ENCODE measurements around the gene KIR2DL1.

KIR2DL1 gene

GRCh38 chr19:54795758-54796157 is 26.2 kb downstream of the KIR2DL1 start:
- H3K4me2 ChIP-seq (ENCODE audit: low read depth, low read length, poor library complexity, severe bottlenecking): no peak overlapping the region
- no peaks in the 10 kb centered on the region for H3K36me3 ChIP-seq (ENCODE audit: insufficient read depth, low read length)
- TF ChIP-seq EZH2phosphoT487 (IDR thresholded peaks at IDR 0.05; ENCODE audit: borderline replicate concordance): no peak
- TF ChIP-seq, protein P1, sequence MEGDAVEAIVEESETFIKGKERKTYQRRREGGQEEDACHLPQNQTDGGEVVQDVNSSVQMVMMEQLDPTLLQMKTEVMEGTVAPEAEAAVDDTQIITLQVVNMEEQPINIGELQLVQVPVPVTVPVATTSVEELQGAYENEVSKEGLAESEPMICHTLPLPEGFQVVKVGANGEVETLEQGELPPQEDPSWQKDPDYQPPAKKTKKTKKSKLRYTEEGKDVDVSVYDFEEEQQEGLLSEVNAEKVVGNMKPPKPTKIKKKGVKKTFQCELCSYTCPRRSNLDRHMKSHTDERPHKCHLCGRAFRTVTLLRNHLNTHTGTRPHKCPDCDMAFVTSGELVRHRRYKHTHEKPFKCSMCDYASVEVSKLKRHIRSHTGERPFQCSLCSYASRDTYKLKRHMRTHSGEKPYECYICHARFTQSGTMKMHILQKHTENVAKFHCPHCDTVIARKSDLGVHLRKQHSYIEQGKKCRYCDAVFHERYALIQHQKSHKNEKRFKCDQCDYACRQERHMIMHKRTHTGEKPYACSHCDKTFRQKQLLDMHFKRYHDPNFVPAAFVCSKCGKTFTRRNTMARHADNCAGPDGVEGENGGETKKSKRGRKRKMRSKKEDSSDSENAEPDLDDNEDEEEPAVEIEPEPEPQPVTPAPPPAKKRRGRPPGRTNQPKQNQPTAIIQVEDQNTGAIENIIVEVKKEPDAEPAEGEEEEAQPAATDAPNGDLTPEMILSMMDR (conservative IDR thresholded peaks at IDR 0.05; ENCODE audit: low read length): no peak
- no peak overlapping the region for H3K4me3 ChIP-seq (ENCODE audit: low read length, poor library complexity, severe bottlenecking)
- no peak overlapping the region for H2AFZ ChIP-seq (ENCODE audit: low read length)
- H3K9ac ChIP-seq (ENCODE audit: low read depth, low read length, poor library complexity, severe bottlenecking): no peak overlapping the region
- no peaks in the 10 kb centered on the region for H3F3A ChIP-seq (ENCODE audit: low read depth)
- peaks cover 5% of the 10 kb centered on the region for H3K4me1 ChIP-seq (ENCODE audit: insufficient read depth, low read length, poor library complexity, severe bottlenecking)
- no peaks in the 10 kb centered on the region for H3K9me3 ChIP-seq (ENCODE audit: insufficient read depth, low read depth, low read length)
- no peaks in the 10 kb centered on the region for H4K20me1 ChIP-seq (ENCODE audit: insufficient read depth, low read length, poor library complexity, severe bottlenecking)
- H3K27me3 ChIP-seq (ENCODE audit: insufficient read depth, low read length, poor library complexity, severe bottlenecking): no peaks in the 10 kb centered on the region
- no peaks in the 10 kb centered on the region for H3K79me2 ChIP-seq (ENCODE audit: insufficient read depth, low read length)
- no peaks in the 10 kb centered on the region for H3K9me2 ChIP-seq (replicated peaks; ENCODE audit: low read depth, low read length)

GRCh38 chr19:54803410-54803809 is 33.8 kb downstream of the KIR2DL1 start, which contains the start of gene KIR2DL4:
TSS of gene KIR2DL4 (plus strand) at chr19:54803610. CDS start at chr19:54803652, 42 bp downstream.
- Histone ChIP-seq H3K36me3 (ENCODE audit: insufficient read depth, low read length) (no peaks in the 10 kb centered on the region), H3K4me1 (ENCODE audit: insufficient read depth, low read length, poor library complexity, severe bottlenecking) (no peaks in the 10 kb centered on the region), H3K27me3 (ENCODE audit: insufficient read depth, low read length, poor library complexity, severe bottlenecking) (no peaks in the 10 kb centered on the region), H2AFZ (ENCODE audit: low read length) (no peak within 1 kb of the TSS), H3K9ac (ENCODE audit: low read depth, low read length, poor library complexity, severe bottlenecking) (no peak within 1 kb of the TSS), H3K9me2 (replicated peaks; ENCODE audit: low read depth, low read length) (no peaks in the 10 kb centered on the region), H3F3A (ENCODE audit: low read depth) (no peaks in the 10 kb centered on the region), H3K4me3 (ENCODE audit: low read length, poor library complexity, severe bottlenecking) (no peak within 1 kb of the TSS), H3K9me3 (ENCODE audit: insufficient read depth, low read depth, low read length) (no peaks in the 10 kb centered on the region), H4K20me1 (ENCODE audit: insufficient read depth, low read length, poor library complexity, severe bottlenecking) (no peaks in the 10 kb centered on the region), H3K79me2 (ENCODE audit: insufficient read depth, low read length) (no peaks in the 10 kb centered on the region), H3K4me2 (ENCODE audit: low read depth, low read length, poor library complexity, severe bottlenecking) (no peak within 1 kb of the TSS)
- no peak for TF ChIP-seq EZH2phosphoT487 (IDR thresholded peaks at IDR 0.05; ENCODE audit: borderline replicate concordance)
- TF ChIP-seq, protein P1 (conservative IDR thresholded peaks at IDR 0.05; ENCODE audit: low read length): no peak

- H3K9ac ChIP-seq (ENCODE audit: low read depth, low read length, poor library complexity, severe bottlenecking): no peak overlapping the region
- H3K4me1 ChIP-seq (ENCODE audit: insufficient read depth, low read length, poor library complexity, severe bottlenecking): no peaks in the 10 kb centered on the region
- TF ChIP-seq, protein P1 (conservative IDR thresholded peaks at IDR 0.05; ENCODE audit: low read length): no peak
- TF ChIP-seq EZH2phosphoT487 (IDR thresholded peaks at IDR 0.05; ENCODE audit: borderline replicate concordance): no peak
- no peaks in the 10 kb centered on the region for H4K20me1 ChIP-seq (ENCODE audit: insufficient read depth, low read length, poor library complexity, severe bottlenecking)
- H2AFZ ChIP-seq (ENCODE audit: low read length): no peak overlapping the region
- H3K27me3 ChIP-seq (ENCODE audit: insufficient read depth, low read length, poor library complexity, severe bottlenecking): no peaks in the 10 kb centered on the region
- H3K9me2 ChIP-seq (replicated peaks; ENCODE audit: low read depth, low read length): no peaks in the 10 kb centered on the region
- H3K79me2 ChIP-seq (ENCODE audit: insufficient read depth, low read length): no peaks in the 10 kb centered on the region
- H3F3A ChIP-seq (ENCODE audit: low read depth): no peaks in the 10 kb centered on the region
- no peaks in the 10 kb centered on the region for H3K9me3 ChIP-seq (ENCODE audit: insufficient read depth, low read depth, low read length)
- no peaks in the 10 kb centered on the region for H3K36me3 ChIP-seq (ENCODE audit: insufficient read depth, low read length)
- no peak overlapping the region for H3K4me2 ChIP-seq (ENCODE audit: low read depth, low read length, poor library complexity, severe bottlenecking)
- no peak overlapping the region for H3K4me3 ChIP-seq (ENCODE audit: low read length, poor library complexity, severe bottlenecking)
These were observed 34.5 kb downstream of the KIR2DL1 start for GRCh38 chr19:54804101-54804500.

All from Loucy (cell line).